GM18526 (cell line): ENCODE results near the gene RPA3.

ENCODE experiments used
- POLR2A ChIP-seq: IDR thresholded peaks from 3 replicates; pipeline ENCODE4 v1.6.1; 2011; ENCODE audit not compliant: insufficient read length; ENCODE audit errors: extremely low read depth

Gene RPA3

DNA sequence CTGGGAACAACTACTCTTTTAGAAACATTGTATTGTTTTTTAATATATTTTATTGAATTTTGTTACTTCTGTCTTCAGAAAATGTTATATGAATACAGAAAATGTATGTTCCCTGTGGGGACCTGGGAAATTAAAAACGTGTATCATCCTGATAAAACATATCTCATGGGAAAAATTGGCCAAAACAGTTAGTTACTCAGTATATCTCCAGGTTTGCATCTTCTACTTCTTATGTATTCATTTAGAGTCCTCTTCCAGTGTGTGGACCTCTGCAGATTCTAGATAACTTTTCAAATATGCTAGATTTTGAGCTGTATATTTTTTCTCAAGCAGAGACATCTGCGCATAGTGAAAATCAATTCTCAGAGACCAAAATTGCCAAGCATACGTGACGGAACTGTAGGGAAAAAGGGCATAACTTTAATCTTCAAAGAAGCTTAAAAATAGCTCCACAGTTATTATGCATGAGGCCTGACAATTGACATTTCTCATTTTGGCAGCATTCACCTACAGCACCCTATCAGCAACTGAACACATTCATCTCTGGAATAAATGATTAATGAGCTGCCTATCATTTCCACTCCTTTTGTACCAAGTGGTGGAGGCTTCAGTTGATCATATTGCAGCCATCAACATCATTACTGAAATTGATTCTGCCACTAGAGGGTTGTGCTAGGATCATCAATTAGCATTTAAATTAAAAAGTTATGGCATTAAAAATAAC is 104.2 kb downstream of the RPA3 start:
- no peak for TF ChIP-seq POLR2A

DNA sequence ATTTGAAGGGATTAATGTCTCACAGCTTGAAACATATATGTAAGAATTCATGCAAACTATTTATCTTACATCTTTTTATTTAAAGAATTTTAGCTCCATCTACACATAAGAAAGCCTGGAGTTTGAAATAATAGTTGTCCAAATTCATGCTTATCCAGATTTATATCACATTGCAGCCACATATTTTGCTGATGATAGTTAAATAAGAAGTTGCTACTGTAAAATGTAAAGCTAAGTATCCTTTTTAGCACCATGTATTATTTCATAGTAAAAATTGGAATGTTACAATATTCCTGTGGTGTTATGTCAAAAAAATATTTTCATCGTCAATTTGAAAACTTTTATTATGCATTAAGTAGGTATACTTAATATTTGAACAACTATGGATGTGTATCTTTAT is 105.2 kb downstream of the RPA3 start:
- no peak for TF ChIP-seq POLR2A

DNA sequence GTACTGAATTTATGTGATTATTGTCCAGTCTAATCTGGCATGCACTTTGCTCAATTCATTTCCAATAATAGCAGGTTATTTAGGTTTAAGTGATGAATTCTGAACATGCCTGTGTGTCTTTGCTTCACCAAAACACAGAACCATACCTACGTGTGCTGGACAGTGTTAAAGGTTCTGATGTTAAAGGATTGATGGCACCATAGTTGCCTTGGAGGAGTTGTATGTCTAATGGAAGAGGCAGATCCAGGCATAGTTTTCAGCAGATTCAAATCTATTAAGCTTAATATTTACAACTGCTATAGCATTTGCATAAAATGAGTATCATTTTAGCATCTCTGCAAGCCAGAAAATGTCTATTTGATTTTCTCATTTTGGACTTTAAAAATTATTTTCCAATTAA is 105.9 kb downstream of the RPA3 start:
- TF ChIP-seq POLR2A: no peak

DNA sequence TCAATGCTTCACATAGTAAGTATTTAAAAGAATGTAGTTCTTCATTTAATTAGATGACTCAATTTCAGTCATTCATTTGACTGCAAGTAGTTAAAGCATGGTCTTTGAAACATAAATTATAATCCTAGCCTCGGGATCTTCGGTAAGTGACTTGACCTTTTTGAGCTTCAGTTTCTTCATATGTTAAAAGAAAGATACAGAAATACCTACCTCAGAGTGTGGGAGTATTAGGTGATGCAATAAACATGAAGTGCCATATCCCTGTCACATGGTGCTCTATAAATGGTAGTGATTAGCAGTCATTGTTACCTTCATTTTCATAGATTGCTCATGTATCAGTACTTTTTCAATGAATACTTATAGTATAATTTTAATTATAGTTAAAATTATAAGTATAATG is 109.1 kb downstream of the RPA3 start:
- TF ChIP-seq POLR2A: no peak

DNA sequence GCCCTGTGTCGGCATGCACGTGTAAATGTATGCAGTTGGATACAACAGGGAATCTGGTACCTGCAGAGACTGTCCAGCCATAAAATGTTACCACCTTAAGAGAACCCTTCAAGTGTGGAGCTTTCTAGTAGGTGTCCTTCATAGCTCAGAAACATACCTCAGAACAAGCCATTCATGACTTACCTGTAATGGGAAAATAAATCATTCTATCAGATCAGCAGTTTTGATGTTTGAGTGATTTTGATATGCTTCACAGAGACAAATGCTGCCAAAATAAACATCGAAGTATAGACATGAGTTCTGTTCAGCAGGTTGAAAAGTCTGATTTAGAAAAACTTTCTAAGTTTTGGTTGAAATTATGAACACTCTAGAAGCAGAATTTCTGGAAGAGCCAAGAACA is 111.4 kb downstream of the RPA3 start:
- TF ChIP-seq POLR2A: no peak

DNA sequence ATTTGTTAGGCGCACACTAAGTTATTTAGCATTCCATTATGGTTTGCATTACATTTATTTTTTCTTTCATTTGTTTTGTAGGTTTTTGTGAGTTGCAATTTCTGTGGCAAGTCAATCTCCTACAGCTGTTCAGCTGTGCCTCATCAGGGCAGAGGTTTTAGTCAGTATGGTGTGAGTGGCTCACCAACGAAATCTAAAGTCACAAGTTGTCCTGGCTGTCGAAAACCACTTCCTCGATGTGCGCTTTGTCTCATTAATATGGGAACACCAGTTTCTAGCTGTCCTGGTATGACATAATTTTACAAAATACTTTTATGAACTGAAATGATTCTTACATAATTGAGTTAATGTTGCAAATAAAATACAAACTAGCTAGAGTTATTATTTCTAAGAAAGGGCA is 122.2 kb downstream of the RPA3 start:
- TF ChIP-seq POLR2A: no peak

DNA sequence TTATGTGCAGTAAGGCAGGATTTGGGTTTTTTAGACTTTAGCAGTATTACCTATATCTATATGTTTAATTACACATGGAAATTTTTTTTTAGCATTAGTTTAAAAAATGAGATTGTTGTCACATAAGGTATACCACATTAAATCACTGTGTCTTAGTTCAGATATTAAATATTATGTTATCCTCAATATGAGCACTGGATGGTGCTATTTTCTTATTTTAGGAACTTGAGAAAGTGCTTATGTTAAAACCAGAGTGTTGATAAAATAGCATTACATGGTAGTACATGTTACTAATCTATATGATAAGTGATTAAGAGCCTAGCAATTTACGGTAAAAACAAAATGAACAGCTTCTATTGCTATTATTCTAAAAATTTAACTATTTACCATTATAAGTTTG is 123.0 kb downstream of the RPA3 start:
- no peak for TF ChIP-seq POLR2A
